GM21529 (cell line): ENCODE data around the gene PKLR.
"Not testable (repeated sequence)": the region's sequence is repeated elsewhere in the genome, so short reads cannot be mapped to it uniquely, and the experiment has no call there.

Experiments used
- ATAC-seq: cut with Tn5 transposase; IDR thresholded peaks from one replicate; pipeline ENCODE4 v1.9.1; 2021; ENCODE audit not compliant: unreplicated experiment

Gene PKLR

GRCh38 chr1:155301342-155301841 is at the start of gene PKLR:
PKLR (minus strand) TSS chr1:155301438; CDS start chr1:155301395, 43 bp downstream.
- no peak for ATAC-seq

GRCh38 chr1:155342842-155343241 is 41.6 kb upstream of the PKLR start:
- no peak for ATAC-seq

- no peak for ATAC-seq
Measured at GRCh38 chr1:155339515-155340097, 38.4 kb upstream of the PKLR start.

GRCh38 chr1:155334962-155335361 is 33.7 kb upstream of the PKLR start:
- ATAC-seq = no peak

GRCh38 chr1:155329980-155330598 is 28.9 kb upstream of the PKLR start:
- ATAC-seq = no peak

- ATAC-seq = not testable (repeated sequence)
Measured at GRCh38 chr1:155328856-155329255, 27.6 kb upstream of the PKLR start.

- ATAC-seq = no peak
Measured at GRCh38 chr1:155327981-155328380, 26.7 kb upstream of the PKLR start.

GRCh38 chr1:155326631-155327037 is 25.4 kb upstream of the PKLR start:
- no peak for ATAC-seq

GRCh38 chr1:155326020-155326526 is 24.8 kb upstream of the PKLR start:
- ATAC-seq = no peak

- no peak for ATAC-seq
Measured at GRCh38 chr1:155325603-155325893, 24.3 kb upstream of the PKLR start.

- ATAC-seq = no peak
Measured at GRCh38 chr1:155324717-155325602, 23.7 kb upstream of the PKLR start.

GRCh38 chr1:155324037-155324716 is 22.9 kb upstream of the PKLR start:
- peak; percentile 60 for ATAC-seq

- peak; percentile 50 for ATAC-seq
Measured at GRCh38 chr1:155323729-155324036, 22.4 kb upstream of the PKLR start.

- ATAC-seq = peak; percentile 48
Measured at GRCh38 chr1:155322953-155323728, 21.9 kb upstream of the PKLR start.

- ATAC-seq = no peak
Measured at GRCh38 chr1:155322571-155322952, 21.3 kb upstream of the PKLR start.

GRCh38 chr1:155321639-155322503 is 20.6 kb upstream of the PKLR start:
- ATAC-seq = no peak

- no peak for ATAC-seq
Measured at GRCh38 chr1:155320661-155321617, 19.7 kb upstream of the PKLR start, which contains the start of gene RUSC1. RUSC1 (plus strand) TSS chr1:155320894; CDS start chr1:155321774, 880 bp downstream.

GRCh38 chr1:155320252-155320651 is 19.0 kb upstream of the PKLR start:
- no peak for ATAC-seq
